DOHH2 (cell line): ENCODE data around the gene MAP4K5.
"Not testable (repeated sequence)": the region's sequence is repeated elsewhere in the genome, so short reads cannot be mapped to it uniquely, and the experiment has no call there.

ENCODE experiments used
- CTCF ChIP-seq: fragments of 200-600 bp; sonication (generic); IDR thresholded peaks from one replicate; pipeline ENCODE4 v1.5.1; 2014; ENCODE audit warnings: antibody characterized with exemption, mild to moderate bottlenecking, low read depth, low read length; ENCODE audit not compliant: poor library complexity, severe bottlenecking
- EZH2phosphoT487 ChIP-seq: fragments of 200-600 bp; sonication (generic); IDR thresholded peaks from 2 replicates; pipeline ENCODE4 v1.6.1; 2017; ENCODE audit warnings: borderline replicate concordance, mild to moderate bottlenecking, antibody characterized with exemption, low read length, moderate library complexity, mixed read lengths

DNA sequence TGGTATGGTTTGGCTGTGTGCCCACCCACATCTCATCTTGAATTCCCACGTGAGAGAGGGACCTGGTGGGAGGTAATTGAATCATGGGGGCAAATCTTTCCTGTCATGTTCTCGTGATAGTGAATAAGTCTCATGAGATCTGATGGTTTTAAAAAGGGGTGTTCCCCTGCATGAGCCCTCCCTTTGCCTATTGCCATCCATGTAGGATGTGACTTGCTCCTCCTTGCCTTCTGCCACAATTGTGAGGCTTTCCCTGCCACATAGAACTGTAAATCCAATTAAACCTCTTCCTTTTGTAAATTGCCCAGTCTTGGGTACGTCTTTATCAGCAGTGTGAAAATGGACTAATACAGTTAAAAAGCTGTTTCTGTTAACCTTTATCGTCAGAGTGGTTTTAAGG is 5.7 kb upstream of the MAP4K5 start:
- TF ChIP-seq CTCF, EZH2phosphoT487: not testable (repeated sequence)
